Testis (tissue), 3 donors: Measurements from ENCODE around the gene SLC25A39. TPM values are rescaled to one million over a fixed set of nuclear protein-coding genes. Genes with fewer than 3 reads are reported as not detected.

Source experiments
- DNase-seq: peaks from one replicate; pipeline ENCODE4 v3.0.0-alpha.2; 2019
- H3K27ac ChIP-seq, 2 donors: fragments of 200-600 bp; sonication (generic); one replicate each; pipeline ENCODE4 v1.5.1; 2019
- H3K27me3 ChIP-seq: fragments of 200-600 bp; sonication (generic); one replicate; pipeline ENCODE4 v1.5.1; 2019
- H3K36me3 ChIP-seq: fragments of 200-600 bp; sonication (generic); one replicate; pipeline ENCODE4 v1.5.1; 2017; ENCODE audit warnings: low read depth; ENCODE audit errors: missing control alignments
- H3K4me1 ChIP-seq: fragments of 200-600 bp; sonication (generic); one replicate; pipeline ENCODE4 v1.5.1; 2019
- H3K4me3 ChIP-seq, 2 donors: fragments of 200-600 bp; sonication (generic); one replicate each; pipeline ENCODE4 v1.5.1; 2017 to 2019
- H3K9me3 ChIP-seq: fragments of 200-600 bp; sonication (generic); one replicate; pipeline ENCODE4 v1.5.1; 2017
- POLR2A ChIP-seq: fragments of 450-650 bp; IDR thresholded peaks from one replicate; pipeline ENCODE4 v1.6.1; 2017; ENCODE audit warnings: antibody characterized with exemption, mild to moderate bottlenecking, moderate library complexity
- WGBS, 2 donors: methylation state at CpG; one replicate each; pipeline ENCODE4 v1.1.5; 2018; 5-methylcytosine and 5-hydroxymethylcytosine counted together
- intact Hi-C: fragments of 100-400 bp; cut with DNase I; formaldehyde crosslinking; loops from one replicate; pipeline ENCODE4 v1.15.1; 2023; ENCODE audit warnings: low total_unique reads
- polyA plus RNA-seq: library from polyadenylated mRNA; stranded (reverse); fragments of 350-450 nt; fragmentation: Illumina TruSeq; extraction: RNeasy Lipid Tissue Mini Kit (QIAGEN cat#74804); gene quantifications from one replicate; pipeline ENCODE4 v1.2.3, GENCODE V29; 2014; ENCODE audit warnings: low read depth, low replicate concordance; ENCODE audit not compliant: insufficient read depth
- total RNA-seq, 2 donors: library from RNA; depleted of rRNA; stranded (reverse); fragments of >200 nt; gene quantifications; one replicate each; pipeline ENCODE4 v1.2.3, GENCODE V29; 2016
- TF ChIP-seq, protein P1 (sequence below), 3 experiments: fragments of 450-650 bp in 2 of 3; fragments of 200-600 bp in 1 of 3; sonication (generic) in 1 of 3; IDR thresholded peaks; one replicate each; pipeline ENCODE4 v1.5.1; 2016 to 2019; ENCODE audit warnings: antibody characterized with exemption in 3 of 3, mild to moderate bottlenecking in 2 of 3, moderate library complexity in 1 of 3

Gene SLC25A39
- total and polyA plus RNA-seq, 3 donors from 2014 or later: 131 to 176 (median 141) TPM

DNA sequence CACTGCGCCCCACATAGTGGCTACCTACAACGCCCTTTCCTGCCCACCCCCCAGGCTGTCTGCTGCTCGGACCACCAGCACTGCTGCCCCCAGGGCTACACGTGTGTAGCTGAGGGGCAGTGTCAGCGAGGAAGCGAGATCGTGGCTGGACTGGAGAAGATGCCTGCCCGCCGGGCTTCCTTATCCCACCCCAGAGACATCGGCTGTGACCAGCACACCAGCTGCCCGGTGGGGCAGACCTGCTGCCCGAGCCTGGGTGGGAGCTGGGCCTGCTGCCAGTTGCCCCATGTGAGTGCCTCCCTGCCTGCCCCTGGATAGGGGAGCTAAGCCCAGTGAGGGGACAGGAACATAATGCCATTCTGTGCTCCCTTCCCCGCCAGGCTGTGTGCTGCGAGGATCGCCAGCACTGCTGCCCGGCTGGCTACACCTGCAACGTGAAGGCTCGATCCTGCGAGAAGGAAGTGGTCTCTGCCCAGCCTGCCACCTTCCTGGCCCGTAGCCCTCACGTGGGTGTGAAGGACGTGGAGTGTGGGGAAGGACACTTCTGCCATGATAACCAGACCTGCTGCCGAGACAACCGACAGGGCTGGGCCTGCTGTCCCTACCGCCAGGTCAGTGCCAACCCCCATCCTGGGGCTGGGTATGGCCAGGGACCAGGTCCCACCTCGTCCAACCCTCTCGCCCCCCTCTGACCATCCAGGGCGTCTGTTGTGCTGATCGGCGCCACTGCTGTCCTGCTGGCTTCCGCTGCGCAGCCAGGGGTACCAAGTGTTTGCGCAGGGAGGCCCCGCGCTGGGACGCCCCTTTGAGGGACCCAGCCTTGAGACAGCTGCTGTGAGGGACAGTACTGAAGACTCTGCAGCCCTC lies 27.6 kb upstream of the SLC25A39 start:
- no peak overlapping the region for H3K27ac ChIP-seq
- H3K9me3 ChIP-seq: no peaks in the 10 kb centered on the region
- no peaks in the 10 kb centered on the region for H3K4me1 ChIP-seq
- H3K36me3 ChIP-seq: no peaks in the 10 kb centered on the region
- no peak for DNase-seq
- 77 to 81% methylated on average over 12 to 35 of the region's 36 CpGs for WGBS, 2 donors
- intact Hi-C loops: no loop called here
- no peak overlapping the region for H3K4me3 ChIP-seq
- no peak for TF ChIP-seq POLR2A
- TF ChIP-seq, protein P1, sequence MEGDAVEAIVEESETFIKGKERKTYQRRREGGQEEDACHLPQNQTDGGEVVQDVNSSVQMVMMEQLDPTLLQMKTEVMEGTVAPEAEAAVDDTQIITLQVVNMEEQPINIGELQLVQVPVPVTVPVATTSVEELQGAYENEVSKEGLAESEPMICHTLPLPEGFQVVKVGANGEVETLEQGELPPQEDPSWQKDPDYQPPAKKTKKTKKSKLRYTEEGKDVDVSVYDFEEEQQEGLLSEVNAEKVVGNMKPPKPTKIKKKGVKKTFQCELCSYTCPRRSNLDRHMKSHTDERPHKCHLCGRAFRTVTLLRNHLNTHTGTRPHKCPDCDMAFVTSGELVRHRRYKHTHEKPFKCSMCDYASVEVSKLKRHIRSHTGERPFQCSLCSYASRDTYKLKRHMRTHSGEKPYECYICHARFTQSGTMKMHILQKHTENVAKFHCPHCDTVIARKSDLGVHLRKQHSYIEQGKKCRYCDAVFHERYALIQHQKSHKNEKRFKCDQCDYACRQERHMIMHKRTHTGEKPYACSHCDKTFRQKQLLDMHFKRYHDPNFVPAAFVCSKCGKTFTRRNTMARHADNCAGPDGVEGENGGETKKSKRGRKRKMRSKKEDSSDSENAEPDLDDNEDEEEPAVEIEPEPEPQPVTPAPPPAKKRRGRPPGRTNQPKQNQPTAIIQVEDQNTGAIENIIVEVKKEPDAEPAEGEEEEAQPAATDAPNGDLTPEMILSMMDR (IDR thresholded peaks at IDR 0.05): no peak
- no peaks in the 10 kb centered on the region for H3K27me3 ChIP-seq

DNA sequence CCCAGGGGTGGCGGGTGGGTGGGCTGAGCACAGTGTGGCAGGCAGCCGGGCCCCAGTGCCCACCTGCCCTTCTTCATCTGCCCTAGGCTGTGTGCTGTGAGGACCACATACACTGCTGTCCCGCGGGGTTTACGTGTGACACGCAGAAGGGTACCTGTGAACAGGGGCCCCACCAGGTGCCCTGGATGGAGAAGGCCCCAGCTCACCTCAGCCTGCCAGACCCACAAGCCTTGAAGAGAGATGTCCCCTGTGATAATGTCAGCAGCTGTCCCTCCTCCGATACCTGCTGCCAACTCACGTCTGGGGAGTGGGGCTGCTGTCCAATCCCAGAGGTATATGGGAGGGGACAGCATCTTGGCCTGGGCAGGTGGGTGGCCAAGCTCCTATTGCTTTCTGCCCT lies 26.8 kb upstream of the SLC25A39 start:
- no peaks in the 10 kb centered on the region for H3K27me3 ChIP-seq
- H3K9me3 ChIP-seq: no peaks in the 10 kb centered on the region
- H3K36me3 ChIP-seq: no peaks in the 10 kb centered on the region
- no peak overlapping the region for H3K4me3 ChIP-seq
- no peak overlapping the region for H3K27ac ChIP-seq
- TF ChIP-seq, protein P1 (IDR thresholded peaks at IDR 0.05): no peak
- no peak for TF ChIP-seq POLR2A
- DNase-seq: no peak
- H3K4me1 ChIP-seq: peaks cover 2% of the 10 kb centered on the region
- 75 to 90% methylated on average over 2 to 8 of the region's 8 CpGs for WGBS, 2 donors
- intact Hi-C loops: no loop called here

DNA sequence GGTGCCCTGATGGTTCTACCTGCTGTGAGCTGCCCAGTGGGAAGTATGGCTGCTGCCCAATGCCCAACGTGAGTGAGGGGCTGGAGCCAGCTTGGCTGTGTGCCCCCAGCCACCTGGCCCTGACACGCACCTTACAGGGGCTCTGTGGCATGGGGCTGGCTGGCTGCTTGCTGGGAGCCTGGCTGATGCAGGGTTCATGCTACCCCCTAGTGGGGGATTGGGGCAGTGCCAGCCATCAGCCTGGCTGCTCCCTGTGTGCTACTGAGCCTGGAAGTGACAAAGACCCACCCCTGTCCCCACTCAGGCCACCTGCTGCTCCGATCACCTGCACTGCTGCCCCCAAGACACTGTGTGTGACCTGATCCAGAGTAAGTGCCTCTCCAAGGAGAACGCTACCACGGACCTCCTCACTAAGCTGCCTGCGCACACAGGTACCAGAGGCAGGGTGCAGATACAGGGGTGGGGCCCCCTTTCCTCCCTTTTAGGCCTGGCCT lies 26.2 kb upstream of the SLC25A39 start:
- TF ChIP-seq, protein P1 (IDR thresholded peaks at IDR 0.05): peak; percentile 40 to 69 (median 51)
- TF ChIP-seq POLR2A: no peak
- intact Hi-C loops: no loop called here
- WGBS, 2 donors: 70 to 71% methylated on average over 2 to 6 of the region's 6 CpGs
- H3K4me1 ChIP-seq: peaks cover 4% of the 10 kb centered on the region
- DNase-seq: peak; percentile 79
- no peaks in the 10 kb centered on the region for H3K27me3 ChIP-seq
- no peak overlapping the region for H3K27ac ChIP-seq
- H3K4me3 ChIP-seq: no peak overlapping the region
- H3K9me3 ChIP-seq: no peaks in the 10 kb centered on the region
- no peaks in the 10 kb centered on the region for H3K36me3 ChIP-seq

DNA sequence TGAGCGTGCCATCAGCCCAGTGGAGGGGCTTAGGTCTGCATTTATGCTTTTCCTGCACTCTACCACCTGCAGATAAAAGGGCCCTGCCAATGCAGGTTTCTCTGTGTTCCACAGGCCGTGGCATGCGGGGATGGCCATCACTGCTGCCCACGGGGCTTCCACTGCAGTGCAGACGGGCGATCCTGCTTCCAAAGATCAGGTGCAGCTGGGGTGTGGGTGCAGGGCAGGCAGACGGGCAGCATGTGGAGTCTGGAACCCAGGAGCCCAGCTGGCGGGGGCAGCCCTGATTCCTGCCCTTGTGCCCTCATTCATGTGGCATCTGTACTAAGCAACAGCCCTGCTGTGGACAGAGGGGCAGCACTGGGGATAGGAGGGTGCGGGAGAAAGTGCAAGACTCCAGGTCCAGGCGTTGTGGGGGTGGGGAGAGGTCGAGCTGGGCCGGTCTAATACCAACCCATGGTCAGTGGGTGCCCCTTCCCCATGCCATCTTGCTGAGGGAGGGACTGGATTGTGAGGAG lies 25.0 kb upstream of the SLC25A39 start:
- H3K27ac ChIP-seq: no peak overlapping the region
- WGBS, 2 donors: 86 to 88% methylated on average over 6 to 12 of the region's 12 CpGs
- H3K36me3 ChIP-seq: no peaks in the 10 kb centered on the region
- no peaks in the 10 kb centered on the region for H3K9me3 ChIP-seq
- intact Hi-C loops: no loop called here
- H3K4me1 ChIP-seq: peaks cover 4% of the 10 kb centered on the region
- DNase-seq: no peak
- TF ChIP-seq POLR2A: no peak
- TF ChIP-seq, protein P1 (IDR thresholded peaks at IDR 0.05): no peak
- H3K27me3 ChIP-seq: no peaks in the 10 kb centered on the region
- no peak overlapping the region for H3K4me3 ChIP-seq
